Caco-2 (cell line): ENCODE results near the gene MYL3. TPM values are rescaled to one million over a fixed set of nuclear protein-coding genes. Genes with fewer than 3 reads are reported as not detected.

Experiments
- BruUV-seq: library from RNA; stranded (reverse); fragments of 400-500 nt; replicated peaks from 2 replicates; lab custom pipeline; 2021; lab: Mats Ljungman, UMichigan
- CTCF ChIA-PET: fragments of 300-600 bp; sonication (Branson Sonifier 250); formaldehyde crosslinking; loops from one replicate; lab custom pipeline; 2022; ENCODE audit warnings: antibody characterized with exemption; lab: Charles Lee
- POLR2A ChIA-PET: fragments of 300-600 bp; sonication (Branson Sonifier 250); formaldehyde crosslinking; loops from one replicate; lab custom pipeline; 2022; ENCODE audit warnings: antibody characterized with exemption; lab: Charles Lee
- DNase-seq, 2 experiments: peaks; one replicate each; pipeline versions ENCODE4 v3.0.0 to v3.0.0-alpha.2; 2020 to 2022
- H3K27me3 ChIP-seq: replicated peaks from 2 replicates; pipeline ENCODE4 v1.6.0; 2011; ENCODE audit warnings: low read length; ENCODE audit not compliant: control insufficient read depth, insufficient read depth
- H3K36me3 ChIP-seq: 2 replicates; pipeline ENCODE4 v1.5.1; 2011; ENCODE audit warnings: low read length; ENCODE audit not compliant: control insufficient read depth, insufficient read depth
- H3K4me1 ChIP-seq: fragments of 250-450 bp; sonication (Bioruptor Pico); 2 replicates; pipeline ENCODE4 v1.5.1; 2020; ENCODE audit warnings: mild to moderate bottlenecking
- H3K4me3 ChIP-seq: 2 replicates; pipeline ENCODE4 v1.5.1; 2011; ENCODE audit warnings: low read depth, mild to moderate bottlenecking, control low read depth, low read length
- H3K9me3 ChIP-seq: fragments of 250-450 bp; sonication (Bioruptor Pico); 2 replicates; pipeline ENCODE4 v1.5.1; 2020; ENCODE audit warnings: mild to moderate bottlenecking, moderate library complexity
- H3K27ac Mint-ChIP-seq: one replicate; pipeline ENCODE4 v1.8.0; 2022; ENCODE audit warnings: mixed read lengths; ENCODE audit not compliant: unreplicated experiment
- H3K27me3 Mint-ChIP-seq: one replicate; pipeline ENCODE4 v1.8.0; 2022; ENCODE audit warnings: mixed read lengths; ENCODE audit not compliant: insufficient read depth, unreplicated experiment
- H3K36me3 Mint-ChIP-seq: one replicate; pipeline ENCODE4 v1.8.0; 2022; ENCODE audit warnings: mild to moderate bottlenecking, mixed read lengths; ENCODE audit not compliant: insufficient read depth, unreplicated experiment
- H3K4me1 Mint-ChIP-seq: one replicate; pipeline ENCODE4 v1.8.0; 2022; ENCODE audit warnings: low read depth, mixed read lengths; ENCODE audit not compliant: unreplicated experiment
- H3K4me3 Mint-ChIP-seq: one replicate; pipeline ENCODE4 v1.8.0; 2022; ENCODE audit warnings: mild to moderate bottlenecking, moderate library complexity, mixed read lengths; ENCODE audit not compliant: unreplicated experiment
- H3K9me3 Mint-ChIP-seq: one replicate; pipeline ENCODE4 v1.8.0; 2022; ENCODE audit warnings: mixed read lengths; ENCODE audit not compliant: unreplicated experiment
- CTCF ChIP-seq, 2 experiments: fragments of 200-600 bp in 1 of 2; IDR thresholded peaks; 1 replicate in 1 of 2; 2 replicates in 1 of 2; pipeline versions ENCODE4 v1.5.1 to v1.8.0; 2011 to 2022; ENCODE audit warnings: antibody characterized with exemption in 1 of 2, control low read depth in 1 of 2, inconsistent platforms in 1 of 2, low read depth in 1 of 2, low read length in 1 of 2, mild to moderate bottlenecking in 1 of 2, moderate library complexity in 1 of 2; ENCODE audit not compliant: insufficient read depth in 1 of 2, severe bottlenecking in 1 of 2, unreplicated experiment in 1 of 2
- intact Hi-C: fragments of 100-400 bp; cut with micrococcal nuclease; formaldehyde crosslinking; loops from one replicate; pipeline ENCODE4 v1.10.0; 2022; ENCODE audit not compliant: unreplicated experiment
- total RNA-seq: library from RNA; stranded (reverse); gene quantifications from 2 replicates; pipeline ENCODE4 v1.2.3, GENCODE V29; 2022

The MYL3 gene
- total RNA-seq, 1 experiment from 2014 or later = 13.8 TPM

DNA sequence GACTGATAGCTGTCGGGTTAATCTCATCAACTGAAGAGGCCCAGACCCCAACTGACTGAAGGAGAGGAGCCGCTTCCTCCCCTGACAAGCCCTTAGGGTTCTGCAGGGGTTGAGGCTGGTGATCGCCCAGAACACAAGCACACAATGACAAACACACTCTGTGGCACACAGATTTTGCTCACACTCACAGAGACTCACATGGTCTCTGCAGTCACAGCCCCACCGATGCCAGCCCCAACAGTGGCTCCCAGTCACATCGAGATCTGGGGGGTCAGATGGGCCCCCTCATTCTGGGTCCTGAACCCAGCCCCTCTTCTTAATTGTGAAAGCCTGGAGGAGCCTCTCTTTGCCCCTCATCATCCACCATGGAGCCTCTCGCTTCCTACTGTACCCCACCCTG is 31.0 kb upstream of the MYL3 start:
- BruUV-seq = no TSS peak
- H3K27me3 Mint-ChIP-seq = no peaks in the 10 kb centered on the region

DNA sequence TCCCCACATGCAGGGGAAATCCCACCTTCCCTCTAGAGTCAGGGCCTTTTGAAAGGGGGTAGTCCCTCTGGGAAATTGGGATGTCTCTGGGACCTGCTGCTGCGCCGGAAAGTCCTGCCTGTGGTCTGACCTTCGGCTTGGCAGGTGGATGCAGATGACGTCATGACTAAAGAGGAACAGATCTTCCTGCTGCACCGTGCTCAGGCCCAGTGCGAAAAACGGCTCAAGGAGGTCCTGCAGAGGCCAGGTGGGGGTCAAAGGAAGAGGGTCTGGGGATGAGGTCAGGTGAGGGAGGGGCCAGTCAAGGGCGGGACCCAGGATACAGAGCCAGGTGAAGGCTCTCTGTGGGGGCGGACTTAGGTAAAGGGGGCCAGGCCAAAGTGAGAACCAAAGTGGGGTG is 30.5 kb upstream of the MYL3 start:
- Histone ChIP-seq H3K4me3 (no peak overlapping the region), H3K4me1 (peaks cover 9% of the 10 kb centered on the region; the same call in 1 of the 2 replicates), H3K27me3 (no peaks in the 10 kb centered on the region), H3K9me3 (no peaks in the 10 kb centered on the region), H3K36me3 (no peaks in the 10 kb centered on the region)
- intact Hi-C loops = loop anchor here (2.0 to 10.0 kb wide), 3 partner anchors 15 to 409 kb away; no protein-coding TSS in a partner anchor
- no peaks in the 10 kb centered on the region for H3K9me3 Mint-ChIP-seq
- H3K4me1 Mint-ChIP-seq = peaks cover 7% of the 10 kb centered on the region
- no peak for DNase-seq
- no TSS peak for BruUV-seq
- H3K36me3 Mint-ChIP-seq = no peaks in the 10 kb centered on the region
- no peak for TF ChIP-seq CTCF (IDR thresholded peaks at IDR 0.05; ENCODE audit: insufficient read depth in 1 of 2, low read depth in 1 of 2, low read length in 1 of 2, severe bottlenecking in 1 of 2, unreplicated experiment in 1 of 2)
- no peak overlapping the region for H3K4me3 Mint-ChIP-seq
- ChIA-PET POLR2A (no interaction called here), CTCF (interaction anchor here (0.8 kb wide), 1 partner anchor 160 kb away, joined by 3 read pairs; no protein-coding TSS in a partner anchor)
- no peak overlapping the region for H3K27ac Mint-ChIP-seq
- no peaks in the 10 kb centered on the region for H3K27me3 Mint-ChIP-seq

More for the DNA sequence above, 31.0 kb upstream of the MYL3 start:
- Mint-ChIP-seq H3K36me3 (no peaks in the 10 kb centered on the region), H3K4me3 (no peak overlapping the region), H3K4me1 (peaks cover 7% of the 10 kb centered on the region), H3K9me3 (no peaks in the 10 kb centered on the region), H3K27ac (no peak overlapping the region)
- Histone ChIP-seq H3K4me1 (peaks cover 9% of the 10 kb centered on the region; the same call in 1 of the 2 replicates), H3K36me3 (no peaks in the 10 kb centered on the region), H3K4me3 (no peak overlapping the region), H3K9me3 (no peaks in the 10 kb centered on the region), H3K27me3 (no peaks in the 10 kb centered on the region)
- intact Hi-C loops = loop anchor here (10.0 kb wide), 2 partner anchors 299 to 409 kb away; no protein-coding TSS in a partner anchor
- ChIA-PET CTCF (interaction anchor here (0.6 to 2.1 kb wide), 5 partner anchors 26 to 199 kb away, joined by 3 to 19 read pairs (median 12); no protein-coding TSS in a partner anchor), POLR2A (no interaction called here)
- TF ChIP-seq CTCF (IDR thresholded peaks at IDR 0.05; ENCODE audit: insufficient read depth in 1 of 2, low read depth in 1 of 2, low read length in 1 of 2, severe bottlenecking in 1 of 2, unreplicated experiment in 1 of 2) = no peak
- DNase-seq = no peak

DNA sequence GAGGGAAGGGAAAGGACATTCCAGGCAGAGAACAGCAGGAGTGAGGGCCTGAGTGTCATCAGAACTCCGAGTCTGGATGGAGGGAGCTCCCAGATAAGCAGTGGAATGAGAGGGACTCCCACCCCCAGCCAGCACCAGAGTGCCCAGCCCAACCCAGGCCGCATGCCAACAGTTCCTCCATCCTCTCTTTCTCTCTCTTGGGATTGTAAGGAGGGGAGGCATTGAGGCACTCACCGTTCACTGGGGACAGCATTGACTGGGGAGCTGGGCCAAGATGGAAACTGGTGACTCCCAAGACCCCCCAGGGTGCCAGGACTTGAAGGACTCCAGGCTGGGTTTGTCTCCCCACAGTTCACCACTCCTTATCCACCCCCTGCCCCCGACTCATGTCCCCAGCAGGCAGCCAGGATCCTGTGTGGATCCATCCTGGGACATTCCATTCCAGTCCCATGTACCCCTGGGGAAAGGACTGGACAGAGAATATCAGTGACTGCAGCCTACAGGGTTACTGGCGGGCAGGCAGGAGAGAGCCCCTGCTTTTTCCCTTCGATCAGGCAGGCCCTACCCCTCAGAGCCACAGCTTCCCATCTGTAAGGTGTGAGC is 30.0 kb upstream of the MYL3 start:
- no peaks in the 10 kb centered on the region for H3K9me3 Mint-ChIP-seq
- peaks cover 7% of the 10 kb centered on the region for H3K4me1 Mint-ChIP-seq
- H3K4me3 Mint-ChIP-seq = peak overlapping the region; percentile 58
- no TSS peak for BruUV-seq
- no peaks in the 10 kb centered on the region for H3K36me3 Mint-ChIP-seq
- Histone ChIP-seq H3K9me3 (no peaks in the 10 kb centered on the region), H3K4me1 (peaks cover 9% of the 10 kb centered on the region; the same call in 1 of the 2 replicates), H3K27me3 (no peaks in the 10 kb centered on the region), H3K4me3 (no peak overlapping the region), H3K36me3 (no peaks in the 10 kb centered on the region)
- intact Hi-C loops = loop anchor here (2.0 to 10.0 kb wide), 3 partner anchors 14 to 408 kb away; no protein-coding TSS in a partner anchor
- H3K27me3 Mint-ChIP-seq = no peaks in the 10 kb centered on the region
- no peak for TF ChIP-seq CTCF (IDR thresholded peaks at IDR 0.05; ENCODE audit: insufficient read depth in 1 of 2, low read depth in 1 of 2, low read length in 1 of 2, severe bottlenecking in 1 of 2, unreplicated experiment in 1 of 2)
- DNase-seq = no peak
- no peak overlapping the region for H3K27ac Mint-ChIP-seq
- CTCF ChIA-PET = interaction anchor here (0.7 to 1.2 kb wide), 2 partner anchors 16 to 243 kb away, joined by 5 to 6 read pairs; no protein-coding TSS in a partner anchor
- POLR2A ChIA-PET = interaction anchor here (0.7 kb wide), 1 partner anchor 17 kb away, joined by 7 read pairs; no protein-coding TSS in a partner anchor
